ENCODE measurements around the gene PRKACB.

GRCh38 chr1:84110629-84111028 is 33.4 kb upstream of the PRKACB start:
- no peak for TF ChIP-seq CTCF (IDR thresholded peaks at IDR 0.05)
- TF ChIP-seq EZH2 (IDR thresholded peaks at IDR 0.05): no peak
- TF ChIP-seq EZH2phosphoT487 (IDR thresholded peaks at IDR 0.05): no peak
